G401 (cell line): Measurements from ENCODE around the gene SMC3. TPM values are rescaled to one million over a fixed set of nuclear protein-coding genes. Genes with fewer than 3 reads are reported as not detected.

Source experiments
- DNase-seq: peaks from one replicate; pipeline ENCODE4 v3.0.0-alpha.2; 2015; ENCODE audit warnings: low spot score
- in situ Hi-C: cut with HindIII; loops from 2 replicates; pipeline ENCODE4 v1.10.0; 2016; ENCODE audit warnings: low sequenced_read_pairs, mixed read lengths
- total RNA-seq: library from RNA; depleted of rRNA; stranded (reverse); fragments of >200 nt; shearing (Covaris generic); gene quantifications from 2 replicates; pipeline ENCODE4 v1.2.3, GENCODE V29; 2014

Gene SMC3
- total RNA-seq, 1 experiment from 2014 or later, result 57.7 TPM

GRCh38 chr10:110540031-110540430 lies 27.5 kb upstream of the SMC3 start:
- DNase-seq, result no peak
- in situ Hi-C loops, result loop anchor here (10.0 kb wide), 1 partner anchor 185 kb away; no protein-coding TSS in a partner anchor

GRCh38 chr10:110544958-110545537 lies 22.4 kb upstream of the SMC3 start:
- DNase-seq, result no peak
- in situ Hi-C loops, result loop anchor here (10.0 kb wide), 1 partner anchor 190 kb away; no protein-coding TSS in a partner anchor

GRCh38 chr10:110546077-110546476 lies 21.4 kb upstream of the SMC3 start:
- in situ Hi-C loops, result loop anchor here (10.0 kb wide), 1 partner anchor 191 kb away; no protein-coding TSS in a partner anchor
- DNase-seq, result peak; percentile 89

GRCh38 chr10:110546499-110547110 lies 20.9 kb upstream of the SMC3 start:
- DNase-seq, result no peak
- in situ Hi-C loops, result loop anchor here (10.0 kb wide), 1 partner anchor 192 kb away; no protein-coding TSS in a partner anchor

- DNase-seq, result peak; percentile 89
- in situ Hi-C loops, result loop anchor here (10.0 kb wide), 1 partner anchor 192 kb away; no protein-coding TSS in a partner anchor
These were observed 20.2 kb upstream of the SMC3 start for GRCh38 chr10:110547139-110547761.

- in situ Hi-C loops, result loop anchor here (10.0 kb wide), 1 partner anchor 193 kb away; no protein-coding TSS in a partner anchor
- DNase-seq, result no peak
These were observed 19.5 kb upstream of the SMC3 start for GRCh38 chr10:110548002-110548401.

GRCh38 chr10:110549211-110549610 lies 18.3 kb upstream of the SMC3 start:
- in situ Hi-C loops, result loop anchor here (10.0 kb wide), 1 partner anchor 194 kb away; no protein-coding TSS in a partner anchor

GRCh38 chr10:110553905-110554304 lies 13.6 kb upstream of the SMC3 start:
- in situ Hi-C loops, result no loop called here
- DNase-seq, result no peak

More at GRCh38 chr10:110549211-110549610, 18.3 kb upstream of the SMC3 start:
- DNase-seq, result no peak

GRCh38 chr10:110556296-110556695 lies 11.2 kb upstream of the SMC3 start:
- DNase-seq, result no peak
- in situ Hi-C loops, result no loop called here

GRCh38 chr10:110556969-110557601 lies 10.4 kb upstream of the SMC3 start:
- peak; percentile 65 for DNase-seq
- in situ Hi-C loops, result no loop called here

GRCh38 chr10:110558041-110558440 lies 9.5 kb upstream of the SMC3 start:
- in situ Hi-C loops, result no loop called here

GRCh38 chr10:110560012-110560411 lies 7.5 kb upstream of the SMC3 start:
- in situ Hi-C loops, result no loop called here
- DNase-seq, result no peak

More at GRCh38 chr10:110558041-110558440, 9.5 kb upstream of the SMC3 start:
- DNase-seq, result no peak

- in situ Hi-C loops, result no loop called here
- DNase-seq, result no peak
These were observed 6.2 kb upstream of the SMC3 start for GRCh38 chr10:110561292-110561691.

- no peak for DNase-seq
- in situ Hi-C loops, result no loop called here
These were observed 5.1 kb upstream of the SMC3 start for GRCh38 chr10:110562348-110562747.

GRCh38 chr10:110563132-110563531 lies 4.4 kb upstream of the SMC3 start:
- DNase-seq, result no peak
- in situ Hi-C loops, result no loop called here

GRCh38 chr10:110566472-110567200 lies 859 bp upstream of the SMC3 start:
- no peak for DNase-seq
- in situ Hi-C loops, result no loop called here

- in situ Hi-C loops, result no loop called here
- peak; percentile 47 for DNase-seq
These were observed 700 bp downstream of the SMC3 start for GRCh38 chr10:110568055-110568735.

GRCh38 chr10:110569122-110569521 lies 1.6 kb downstream of the SMC3 start:
- in situ Hi-C loops, result no loop called here
- no peak for DNase-seq

GRCh38 chr10:110569736-110570135 lies 2.2 kb downstream of the SMC3 start:
- in situ Hi-C loops, result no loop called here
- DNase-seq, result no peak
